Mucosa of stomach (tissue), 1 donor: Measurements from ENCODE around the gene NAV3.
"Not testable (repeated sequence)": the region's sequence is repeated elsewhere in the genome, so short reads cannot be mapped to it uniquely, and the experiment has no call there.

Experiments used
- H3K27me3 ChIP-seq: one replicate; pipeline ENCODE4 v1.7.0; 2013; ENCODE audit warnings: mild to moderate bottlenecking, low read length; ENCODE audit not compliant: control insufficient read depth, insufficient read depth
- H3K36me3 ChIP-seq: one replicate; pipeline ENCODE4 v1.7.0; 2013; ENCODE audit warnings: low read length; ENCODE audit not compliant: control insufficient read depth, insufficient read depth
- H3K4me1 ChIP-seq: one replicate; pipeline ENCODE4 v1.7.0; 2013; ENCODE audit warnings: mild to moderate bottlenecking, low read length; ENCODE audit not compliant: control insufficient read depth, insufficient read depth
- H3K4me3 ChIP-seq: one replicate; pipeline ENCODE4 v1.7.0; 2013; ENCODE audit warnings: low read length
- H3K9ac ChIP-seq: one replicate; pipeline ENCODE4 v1.7.0; 2013; ENCODE audit warnings: mild to moderate bottlenecking, low read length, moderate library complexity
- H3K9me3 ChIP-seq: one replicate; pipeline ENCODE4 v1.7.0; 2013; ENCODE audit warnings: mild to moderate bottlenecking, low read length, moderate library complexity; ENCODE audit not compliant: control insufficient read depth
- donor health status: Pancreatic carcinoma.

NAV3 gene

DNA sequence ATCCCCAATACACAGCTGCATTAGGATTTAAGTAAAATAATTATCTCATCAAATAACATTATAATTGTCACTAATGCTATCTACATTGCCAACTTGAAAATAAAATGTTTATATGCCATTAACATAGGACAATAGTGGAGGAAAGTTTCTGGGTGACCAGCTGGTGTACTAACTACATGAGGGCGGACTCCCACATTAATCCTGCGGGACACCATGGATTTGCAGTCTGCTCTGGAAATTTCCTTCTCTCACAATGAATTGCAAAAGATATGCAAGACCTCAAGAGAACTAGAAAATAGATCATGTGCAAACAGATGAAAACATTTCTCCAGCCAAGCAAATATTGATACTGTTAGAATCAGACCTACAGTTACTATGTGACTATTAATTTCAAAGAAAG, 390.1 kb downstream of the NAV3 start:
- Histone ChIP-seq H3K9ac (no peak overlapping the region), H3K4me3 (no peak overlapping the region), H3K36me3 (no peaks in the 10 kb centered on the region), H3K9me3 (no peaks in the 10 kb centered on the region), H3K4me1 (no peaks in the 10 kb centered on the region), H3K27me3 (no peaks in the 10 kb centered on the region)

GRCh38 chr12:78224154-78224553, 393.5 kb downstream of the NAV3 start:
- Histone ChIP-seq H3K36me3 (no peaks in the 10 kb centered on the region), H3K4me1 (no peaks in the 10 kb centered on the region), H3K27me3 (no peaks in the 10 kb centered on the region), H3K9ac (no peak overlapping the region), H3K9me3 (no peaks in the 10 kb centered on the region), H3K4me3 (no peak overlapping the region)

DNA sequence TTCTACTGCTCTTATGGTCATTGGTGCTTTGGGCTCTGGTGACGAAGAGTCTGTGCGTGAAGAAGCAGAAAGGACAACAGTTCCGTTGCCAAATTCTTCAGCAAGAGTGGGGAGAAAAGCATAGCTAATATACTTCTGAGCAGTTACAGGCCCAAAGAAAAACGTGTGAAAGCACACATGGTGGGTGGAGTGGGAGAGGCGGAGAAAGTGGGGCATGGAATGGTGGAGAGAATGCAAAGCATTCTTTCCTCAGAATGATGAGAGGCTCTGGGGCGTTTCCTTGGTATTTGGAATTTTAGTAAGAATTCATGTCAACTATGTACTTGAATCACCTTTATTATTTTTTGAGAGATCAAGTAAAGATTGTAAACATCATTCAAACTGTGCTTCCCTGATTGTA, 396.1 kb downstream of the NAV3 start:
- Histone ChIP-seq H3K9ac (no peak overlapping the region), H3K9me3 (no peaks in the 10 kb centered on the region), H3K27me3 (no peaks in the 10 kb centered on the region), H3K36me3 (no peaks in the 10 kb centered on the region), H3K4me1 (no peaks in the 10 kb centered on the region), H3K4me3 (no peak overlapping the region)

GRCh38 chr12:78229591-78230101, 399.0 kb downstream of the NAV3 start:
- Histone ChIP-seq H3K9me3 (no peaks in the 10 kb centered on the region), H3K36me3 (no peaks in the 10 kb centered on the region), H3K9ac (no peak overlapping the region), H3K4me3 (no peak overlapping the region), H3K4me1 (no peaks in the 10 kb centered on the region), H3K27me3 (no peaks in the 10 kb centered on the region)

GRCh38 chr12:78232756-78233155, 402.1 kb downstream of the NAV3 start:
- no peaks in the 10 kb centered on the region for H3K36me3 ChIP-seq
- no peaks in the 10 kb centered on the region for H3K9me3 ChIP-seq
- H3K4me1 ChIP-seq = no peaks in the 10 kb centered on the region
- H3K9ac ChIP-seq = no peak overlapping the region
- no peak overlapping the region for H3K4me3 ChIP-seq
- no peaks in the 10 kb centered on the region for H3K27me3 ChIP-seq

DNA sequence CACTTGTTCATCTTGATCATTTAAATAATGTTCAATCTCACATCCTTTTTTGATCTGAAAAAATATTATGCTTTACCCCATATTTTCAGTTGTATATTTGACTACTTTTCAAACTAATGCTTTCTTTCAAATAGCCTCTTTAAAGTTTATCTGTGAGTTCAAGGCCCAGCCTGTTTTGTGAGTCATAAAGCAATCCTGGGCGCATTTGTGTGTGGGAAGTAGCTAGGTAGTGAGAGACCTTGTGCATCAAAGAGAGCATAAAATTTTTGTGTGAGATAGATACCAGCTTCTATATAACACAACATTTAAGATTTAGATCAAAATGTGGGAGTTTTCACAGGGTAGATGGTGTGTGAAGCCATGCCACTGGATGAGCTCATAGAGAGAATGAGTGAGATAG, 405.6 kb downstream of the NAV3 start:
- no peaks in the 10 kb centered on the region for H3K27me3 ChIP-seq
- no peak overlapping the region for H3K4me3 ChIP-seq
- H3K4me1 ChIP-seq = no peaks in the 10 kb centered on the region
- H3K9ac ChIP-seq = no peak overlapping the region
- no peaks in the 10 kb centered on the region for H3K9me3 ChIP-seq
- H3K36me3 ChIP-seq = no peaks in the 10 kb centered on the region

DNA sequence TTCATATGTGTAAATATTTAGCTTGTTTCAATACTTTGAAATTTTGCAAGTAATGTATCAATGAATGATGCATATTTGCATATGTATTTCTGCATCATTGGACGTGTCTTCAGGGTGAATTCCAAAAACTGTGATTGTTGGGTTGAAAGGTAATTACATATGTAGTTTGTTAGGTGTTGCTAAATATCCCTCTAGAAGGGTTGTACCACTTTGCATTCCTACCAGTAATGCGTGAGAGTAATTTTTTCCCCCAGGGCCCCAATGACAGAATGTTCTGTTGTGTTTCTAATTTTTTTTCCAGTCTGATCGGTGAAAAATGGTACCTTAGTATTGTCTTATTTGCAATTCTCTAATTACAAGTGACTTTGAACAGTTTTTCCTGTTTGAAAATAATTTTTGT, 408.9 kb downstream of the NAV3 start:
- no peaks in the 10 kb centered on the region for H3K27me3 ChIP-seq
- H3K9me3 ChIP-seq = no peaks in the 10 kb centered on the region
- H3K4me3 ChIP-seq = no peak overlapping the region
- H3K36me3 ChIP-seq = no peaks in the 10 kb centered on the region
- no peak overlapping the region for H3K9ac ChIP-seq
- no peaks in the 10 kb centered on the region for H3K4me1 ChIP-seq

GRCh38 chr12:78240827-78241226, 410.1 kb downstream of the NAV3 start:
- Histone ChIP-seq H3K9ac (no peak overlapping the region), H3K27me3 (no peaks in the 10 kb centered on the region), H3K36me3 (no peaks in the 10 kb centered on the region), H3K4me1 (no peaks in the 10 kb centered on the region), H3K4me3 (no peak overlapping the region), H3K9me3 (no peaks in the 10 kb centered on the region)

DNA sequence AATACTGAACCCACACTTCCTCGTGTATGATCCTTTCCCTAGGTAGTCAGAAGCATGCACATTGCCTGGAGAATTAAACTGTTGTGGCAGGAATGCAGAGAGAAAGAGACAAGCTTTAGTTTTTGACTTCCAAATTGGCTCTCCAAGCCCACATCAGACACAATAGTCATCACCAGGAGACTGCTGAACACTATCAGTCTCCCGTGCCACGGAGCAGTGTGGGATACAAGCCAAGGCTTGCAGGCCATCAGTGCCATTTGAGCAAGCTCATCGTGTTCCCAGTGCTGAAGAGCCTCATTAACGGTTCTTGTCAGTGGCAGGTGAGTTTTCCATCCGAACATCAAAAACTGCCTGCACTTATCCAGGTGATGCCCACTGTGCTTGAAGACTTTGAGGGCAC, 410.8 kb downstream of the NAV3 start:
- no peak overlapping the region for H3K9ac ChIP-seq
- H3K36me3 ChIP-seq = no peaks in the 10 kb centered on the region
- no peak overlapping the region for H3K4me3 ChIP-seq
- H3K9me3 ChIP-seq = no peaks in the 10 kb centered on the region
- H3K27me3 ChIP-seq = no peaks in the 10 kb centered on the region
- no peaks in the 10 kb centered on the region for H3K4me1 ChIP-seq

DNA sequence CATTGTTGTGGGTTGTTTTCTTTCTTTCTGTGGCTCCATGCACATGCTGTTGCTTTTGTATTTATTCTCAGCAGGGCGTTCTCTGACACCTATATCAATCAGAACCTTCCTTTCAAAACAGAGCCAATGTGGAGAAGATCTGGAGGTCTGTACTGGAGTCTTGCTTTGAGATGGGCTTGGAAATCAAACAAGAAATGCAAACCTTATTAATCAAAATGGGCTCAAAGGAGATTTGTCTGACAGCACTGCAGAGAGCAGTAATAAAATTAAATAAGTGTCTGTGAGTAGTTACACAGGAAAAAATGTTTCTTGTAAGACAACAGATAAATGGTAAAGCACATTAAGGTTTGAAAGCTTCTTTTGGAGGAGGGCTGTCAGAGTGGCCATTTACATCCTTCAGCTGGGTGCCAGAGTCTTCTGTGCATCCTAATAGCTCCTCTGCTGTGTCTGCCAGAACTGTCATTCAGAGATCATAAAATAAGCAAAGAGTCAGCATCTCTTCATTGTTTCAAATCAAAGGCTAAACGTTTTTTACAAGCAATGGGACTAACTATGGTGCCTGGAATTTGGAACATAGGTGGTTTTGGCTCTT, 414.3 kb downstream of the NAV3 start:
- Histone ChIP-seq H3K9ac (no peak overlapping the region), H3K4me1 (no peaks in the 10 kb centered on the region), H3K4me3 (no peak overlapping the region), H3K36me3 (no peaks in the 10 kb centered on the region), H3K27me3 (no peaks in the 10 kb centered on the region), H3K9me3 (no peaks in the 10 kb centered on the region)

GRCh38 chr12:78248321-78248720, 417.6 kb downstream of the NAV3 start:
- Histone ChIP-seq H3K4me1 (no peaks in the 10 kb centered on the region), H3K27me3 (no peaks in the 10 kb centered on the region), H3K36me3 (no peaks in the 10 kb centered on the region), H3K4me3 (no peak overlapping the region), H3K9ac (no peak overlapping the region), H3K9me3 (no peaks in the 10 kb centered on the region)

DNA sequence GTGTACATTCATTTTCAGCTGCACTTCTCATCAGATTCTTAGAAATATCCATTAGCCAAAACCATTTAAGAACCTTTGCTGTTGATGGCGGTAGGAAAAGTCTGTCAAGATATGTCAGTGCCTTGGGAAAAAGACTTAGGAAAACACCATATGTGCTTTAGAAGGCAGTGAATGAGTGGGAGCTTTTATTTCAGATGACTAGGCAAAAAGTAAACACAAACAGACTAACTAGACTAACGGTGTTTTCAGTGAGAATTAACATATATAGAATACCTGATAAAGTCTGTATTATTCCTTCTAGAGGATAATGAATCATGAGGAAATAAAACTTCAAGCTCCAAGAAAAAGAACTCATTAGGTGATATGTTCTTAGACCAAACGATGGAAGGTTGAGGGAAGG, 418.9 kb downstream of the NAV3 start:
- H3K9me3 ChIP-seq = no peaks in the 10 kb centered on the region
- H3K4me1 ChIP-seq = no peaks in the 10 kb centered on the region
- no peaks in the 10 kb centered on the region for H3K27me3 ChIP-seq
- no peak overlapping the region for H3K9ac ChIP-seq
- H3K4me3 ChIP-seq = no peak overlapping the region
- no peaks in the 10 kb centered on the region for H3K36me3 ChIP-seq

- not testable (repeated sequence) for H3K9me3 ChIP-seq
Observed at GRCh38 chr12:78257662-78258061, 427.0 kb downstream of the NAV3 start.

More at GRCh38 chr12:78257662-78258061, 427.0 kb downstream of the NAV3 start:
- H3K27me3 ChIP-seq, H3K36me3 ChIP-seq, H3K4me1 ChIP-seq, H3K4me3 ChIP-seq, H3K9ac ChIP-seq: not testable (repeated sequence)
